H9 (cell line): ENCODE data around the gene PACSIN3. TPM values are rescaled to one million over a fixed set of nuclear protein-coding genes. Genes with fewer than 3 reads are reported as not detected.

Source experiments
- DNase-seq: peaks from one replicate; pipeline ENCODE4 v3.0.0-alpha.2; 2017
- H2AFZ ChIP-seq: one replicate; pipeline ENCODE4 v1.6.1; 2013; ENCODE audit warnings: mild to moderate bottlenecking, low read length, control low read depth, moderate library complexity
- H2AK5ac ChIP-seq: 2 replicates; pipeline ENCODE4 v1.6.1; 2013; ENCODE audit warnings: low read length, control low read depth, mixed read lengths; ENCODE audit not compliant: insufficient read length
- H2BK120ac ChIP-seq: one replicate; pipeline ENCODE4 v1.6.1; 2013; ENCODE audit warnings: low read depth, mild to moderate bottlenecking, low read length, control low read depth, inconsistent platforms; ENCODE audit not compliant: poor library complexity, severe bottlenecking
- H2BK12ac ChIP-seq: 2 replicates; pipeline ENCODE4 v1.6.1; 2013; ENCODE audit warnings: low read length, control low read depth, mixed read lengths, low read depth; ENCODE audit not compliant: insufficient read length
- H2BK15ac ChIP-seq: 2 replicates; pipeline ENCODE4 v1.6.1; 2013; ENCODE audit warnings: low read depth, low read length, control low read depth
- H2BK20ac ChIP-seq: one replicate; pipeline ENCODE4 v1.6.1; 2013; ENCODE audit warnings: low read depth, mild to moderate bottlenecking, low read length, control low read depth, inconsistent platforms; ENCODE audit not compliant: poor library complexity, severe bottlenecking
- H2BK5ac ChIP-seq: 2 replicates; pipeline ENCODE4 v1.6.1; 2013; ENCODE audit warnings: low read length, control low read depth, mixed read lengths; ENCODE audit not compliant: insufficient read length
- H3K14ac ChIP-seq: 2 replicates; pipeline ENCODE4 v1.6.1; 2013; ENCODE audit warnings: low read length, control low read depth; ENCODE audit not compliant: insufficient read depth
- H3K18ac ChIP-seq: 2 replicates; pipeline ENCODE4 v1.6.1; 2013; ENCODE audit warnings: low read depth, mild to moderate bottlenecking, mixed read lengths, low read length, control low read depth; ENCODE audit not compliant: insufficient read length
- H3K23ac ChIP-seq: 2 replicates; pipeline ENCODE4 v1.6.1; 2013; ENCODE audit warnings: low read length, control low read depth, mixed read lengths, low read depth; ENCODE audit not compliant: insufficient read length
- H3K23me2 ChIP-seq: 2 replicates; pipeline ENCODE4 v1.6.1; 2013; ENCODE audit warnings: low read depth, mild to moderate bottlenecking, mixed read lengths, low read length, control low read depth; ENCODE audit not compliant: insufficient read length, poor library complexity, severe bottlenecking
- H3K27ac ChIP-seq: 2 replicates; pipeline ENCODE4 v1.5.1; 2013; ENCODE audit warnings: low read length, control low read depth, mixed read lengths, low read depth; ENCODE audit not compliant: insufficient read length
- H3K27me3 ChIP-seq: 2 replicates; pipeline ENCODE4 v1.6.1; 2013; ENCODE audit warnings: low read length, control low read depth, inconsistent platforms; ENCODE audit not compliant: insufficient read depth
- H3K4ac ChIP-seq: 2 replicates; pipeline ENCODE4 v1.6.1; 2013; ENCODE audit warnings: low read depth, mild to moderate bottlenecking, control low read depth, inconsistent platforms, low read length, moderate library complexity
- H3K4me1 ChIP-seq: 2 replicates; pipeline ENCODE4 v1.6.1; 2013; ENCODE audit warnings: low read length, control low read depth, inconsistent platforms; ENCODE audit not compliant: insufficient read depth
- H3K4me2 ChIP-seq: 2 replicates; pipeline ENCODE4 v1.6.1; 2013; ENCODE audit warnings: low read length, control low read depth, mixed read lengths; ENCODE audit not compliant: insufficient read length, insufficient read depth
- H3K56ac ChIP-seq: 2 replicates; pipeline ENCODE4 v1.6.1; 2013; ENCODE audit warnings: low read depth, mild to moderate bottlenecking, mixed read lengths, low read length, control low read depth; ENCODE audit not compliant: insufficient read length
- H3K79me1 ChIP-seq: 2 replicates; pipeline ENCODE4 v1.6.1; 2013; ENCODE audit warnings: low read depth, mild to moderate bottlenecking, moderate library complexity, low read length, control low read depth, inconsistent platforms; ENCODE audit not compliant: insufficient read depth, poor library complexity, severe bottlenecking
- H3K79me2 ChIP-seq: 2 replicates; pipeline ENCODE4 v1.6.1; 2013; ENCODE audit warnings: low read length, control low read depth, inconsistent platforms; ENCODE audit not compliant: insufficient read depth
- H3K9ac ChIP-seq: 2 replicates; pipeline ENCODE4 v1.6.1; 2013; ENCODE audit warnings: low read length, control low read depth, mixed read lengths; ENCODE audit not compliant: insufficient read length; ENCODE audit errors: extremely low read depth
- H3K9me3 ChIP-seq: one replicate; pipeline ENCODE4 v1.6.1; 2013; ENCODE audit warnings: low read depth, low read length, inconsistent platforms; ENCODE audit not compliant: control insufficient read depth
- H3T11ph ChIP-seq: one replicate; pipeline ENCODE4 v1.6.1; 2013; ENCODE audit warnings: mild to moderate bottlenecking, low read length, control low read depth, inconsistent platforms
- H4K20me1 ChIP-seq: one replicate; pipeline ENCODE4 v1.6.1; 2013; ENCODE audit not compliant: control insufficient read depth, insufficient read length, insufficient read depth
- H4K5ac ChIP-seq: 2 replicates; pipeline ENCODE4 v1.6.1; 2013; ENCODE audit warnings: low read depth, mild to moderate bottlenecking, mixed read lengths, low read length, control low read depth; ENCODE audit not compliant: insufficient read length
- H4K8ac ChIP-seq: replicated peaks from 2 replicates; pipeline ENCODE4 v1.6.1; 2013; ENCODE audit warnings: low read length, control low read depth, mixed read lengths, low read depth; ENCODE audit not compliant: insufficient read length
- H4K91ac ChIP-seq: 2 replicates; pipeline ENCODE4 v1.6.1; 2013; ENCODE audit warnings: low read depth, mild to moderate bottlenecking, moderate library complexity, mixed read lengths, low read length, control low read depth; ENCODE audit not compliant: insufficient read length
- H3K27ac Mint-ChIP-seq, 3 experiments: 2 replicates in 2 of 3; 3 replicates in 1 of 3; pipeline ENCODE4 v1.8.0; 2020 to 2021; ENCODE audit warnings: mixed read lengths in 3 of 3, mild to moderate bottlenecking in 1 of 3, moderate library complexity in 1 of 3
- H3K27me3 Mint-ChIP-seq: 2 replicates; pipeline ENCODE4 v1.8.0; 2021; ENCODE audit warnings: low read depth, mild to moderate bottlenecking, moderate library complexity, mixed read lengths
- H3K36me3 Mint-ChIP-seq, 3 experiments: 2 replicates in 2 of 3; 3 replicates in 1 of 3; pipeline ENCODE4 v1.8.0; 2020 to 2021; ENCODE audit warnings: low read depth in 3 of 3, mixed read lengths in 3 of 3; ENCODE audit not compliant: insufficient read depth in 1 of 3
- H3K4me1 Mint-ChIP-seq, 2 experiments: 2 replicates each; pipeline ENCODE4 v1.8.0; 2020; ENCODE audit warnings: mixed read lengths in 2 of 2
- H3K4me3 Mint-ChIP-seq, 2 experiments: 2 replicates in 1 of 2; 3 replicates in 1 of 2; pipeline ENCODE4 v1.8.0; 2020 to 2021; ENCODE audit warnings: mild to moderate bottlenecking in 2 of 2, mixed read lengths in 2 of 2, moderate library complexity in 1 of 2
- H3K9me3 Mint-ChIP-seq, 2 experiments: 2 replicates in 1 of 2; 3 replicates in 1 of 2; pipeline ENCODE4 v1.8.0; 2020; ENCODE audit warnings: mild to moderate bottlenecking in 2 of 2, mixed read lengths in 2 of 2, moderate library complexity in 1 of 2
- WGBS: extraction: QIAGEN DNeasy Blood & Tissue Kit; methylation state at CpG from one replicate; pipeline ENCODE4 v1.1.7; 2013; ENCODE audit warnings: missing lambda C conversion rate, low lambda C conversion rate, mixed read lengths; ENCODE audit not compliant: insufficient read length; ENCODE audit errors: extremely low coverage; 5-methylcytosine and 5-hydroxymethylcytosine counted together
- total RNA-seq: library from RNA; stranded (reverse); gene quantifications from 2 replicates; pipeline ENCODE4 v1.2.1, GENCODE V29; 2021
- TF ChIP-seq, protein P1 (sequence below): fragments of 200-600 bp; sonication (generic); conservative IDR thresholded peaks from 3 replicates; pipeline ENCODE4 v1.8.0; 2021; ENCODE audit warnings: antibody characterized with exemption, mild to moderate bottlenecking

Gene PACSIN3
- total RNA-seq, 1 experiment from 2014 or later: 63.0 TPM

DNA sequence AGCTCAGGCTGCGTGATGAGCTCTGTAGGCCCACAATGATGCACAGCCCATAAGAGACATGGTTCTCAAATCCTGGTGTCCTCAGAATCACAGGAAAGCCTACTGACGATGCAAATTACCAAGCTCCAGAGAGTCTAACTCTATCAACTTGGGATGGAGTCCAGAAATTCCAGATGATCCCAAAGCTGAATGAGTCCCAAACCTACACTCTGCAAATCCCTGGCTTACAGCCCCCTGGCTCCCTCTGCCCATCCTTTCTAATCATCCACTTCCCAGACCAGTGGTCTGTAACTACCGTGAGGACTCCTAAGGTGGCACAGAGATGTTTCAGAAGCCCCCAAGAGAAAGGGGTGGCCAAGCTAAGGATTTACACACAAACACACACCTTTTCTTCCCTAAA lies 23.0 kb downstream of the PACSIN3 start:
- Histone ChIP-seq H3K4me1 (no peaks in the 10 kb centered on the region), H3K56ac (no peak overlapping the region), H3K23ac (no peak overlapping the region), H2BK12ac (no peak overlapping the region), H4K20me1 (no peaks in the 10 kb centered on the region), H4K5ac (no peak overlapping the region), H3T11ph (no peak overlapping the region), H4K8ac (no peak overlapping the region), H3K14ac (no peak overlapping the region), H2BK120ac (no peak overlapping the region), H3K4me2 (no peak overlapping the region), H3K79me2 (no peaks in the 10 kb centered on the region), H3K4ac (no peak overlapping the region), H3K18ac (no peak overlapping the region), H2AK5ac (no peak overlapping the region), H3K23me2 (no peaks in the 10 kb centered on the region), H2BK20ac (no peak overlapping the region), H3K9me3 (no peaks in the 10 kb centered on the region), H2BK15ac (no peak overlapping the region), H3K79me1 (no peaks in the 10 kb centered on the region), H3K27ac (no peak overlapping the region), H3K27me3 (no peaks in the 10 kb centered on the region), H4K91ac (no peak overlapping the region), H2BK5ac (no peak overlapping the region), H2AFZ (no peak overlapping the region), H3K9ac (no peak overlapping the region)
- peaks cover 3 to 8% of the 10 kb centered on the region in 2 experiments; a peak in 1 of 4 replicates for H3K4me1 Mint-ChIP-seq
- H3K4me3 Mint-ChIP-seq: no peak overlapping the region
- H3K36me3 Mint-ChIP-seq: peaks cover 17 to 46% (median 39%) of the 10 kb centered on the region in 3 experiments
- H3K9me3 Mint-ChIP-seq: no peaks in the 10 kb centered on the region; a peak in 1 of 5 replicates
- whole genome bisulfite sequencing: no CpG with 5 or more reads among the region's 3 CpGs
- H3K27me3 Mint-ChIP-seq: no peaks in the 10 kb centered on the region; the same call in 1 of the 2 replicates
- H3K27ac Mint-ChIP-seq: no peak overlapping the region; a peak in 1 of 7 replicates
- TF ChIP-seq, protein P1, sequence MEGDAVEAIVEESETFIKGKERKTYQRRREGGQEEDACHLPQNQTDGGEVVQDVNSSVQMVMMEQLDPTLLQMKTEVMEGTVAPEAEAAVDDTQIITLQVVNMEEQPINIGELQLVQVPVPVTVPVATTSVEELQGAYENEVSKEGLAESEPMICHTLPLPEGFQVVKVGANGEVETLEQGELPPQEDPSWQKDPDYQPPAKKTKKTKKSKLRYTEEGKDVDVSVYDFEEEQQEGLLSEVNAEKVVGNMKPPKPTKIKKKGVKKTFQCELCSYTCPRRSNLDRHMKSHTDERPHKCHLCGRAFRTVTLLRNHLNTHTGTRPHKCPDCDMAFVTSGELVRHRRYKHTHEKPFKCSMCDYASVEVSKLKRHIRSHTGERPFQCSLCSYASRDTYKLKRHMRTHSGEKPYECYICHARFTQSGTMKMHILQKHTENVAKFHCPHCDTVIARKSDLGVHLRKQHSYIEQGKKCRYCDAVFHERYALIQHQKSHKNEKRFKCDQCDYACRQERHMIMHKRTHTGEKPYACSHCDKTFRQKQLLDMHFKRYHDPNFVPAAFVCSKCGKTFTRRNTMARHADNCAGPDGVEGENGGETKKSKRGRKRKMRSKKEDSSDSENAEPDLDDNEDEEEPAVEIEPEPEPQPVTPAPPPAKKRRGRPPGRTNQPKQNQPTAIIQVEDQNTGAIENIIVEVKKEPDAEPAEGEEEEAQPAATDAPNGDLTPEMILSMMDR: no peak
- no peak for DNase-seq
